HL-60/S4 treated with phorbol 12-myristate 13-acetate at 8.2 ng/mL for 4 days and 3 days (cell line): ENCODE measurements around the gene MACROD1.
"Not testable (repeated sequence)": the region's sequence is repeated elsewhere in the genome, so short reads cannot be mapped to it uniquely, and the experiment has no call there.

ENCODE experiments used
- in situ Hi-C: fragments of 300-500 bp; cut with MboI; formaldehyde crosslinking; loops from 2 replicates; pipeline ENCODE4 v1.15.0; 2022; ENCODE audit warnings: low sequenced_read_pairs

MACROD1 gene

DNA sequence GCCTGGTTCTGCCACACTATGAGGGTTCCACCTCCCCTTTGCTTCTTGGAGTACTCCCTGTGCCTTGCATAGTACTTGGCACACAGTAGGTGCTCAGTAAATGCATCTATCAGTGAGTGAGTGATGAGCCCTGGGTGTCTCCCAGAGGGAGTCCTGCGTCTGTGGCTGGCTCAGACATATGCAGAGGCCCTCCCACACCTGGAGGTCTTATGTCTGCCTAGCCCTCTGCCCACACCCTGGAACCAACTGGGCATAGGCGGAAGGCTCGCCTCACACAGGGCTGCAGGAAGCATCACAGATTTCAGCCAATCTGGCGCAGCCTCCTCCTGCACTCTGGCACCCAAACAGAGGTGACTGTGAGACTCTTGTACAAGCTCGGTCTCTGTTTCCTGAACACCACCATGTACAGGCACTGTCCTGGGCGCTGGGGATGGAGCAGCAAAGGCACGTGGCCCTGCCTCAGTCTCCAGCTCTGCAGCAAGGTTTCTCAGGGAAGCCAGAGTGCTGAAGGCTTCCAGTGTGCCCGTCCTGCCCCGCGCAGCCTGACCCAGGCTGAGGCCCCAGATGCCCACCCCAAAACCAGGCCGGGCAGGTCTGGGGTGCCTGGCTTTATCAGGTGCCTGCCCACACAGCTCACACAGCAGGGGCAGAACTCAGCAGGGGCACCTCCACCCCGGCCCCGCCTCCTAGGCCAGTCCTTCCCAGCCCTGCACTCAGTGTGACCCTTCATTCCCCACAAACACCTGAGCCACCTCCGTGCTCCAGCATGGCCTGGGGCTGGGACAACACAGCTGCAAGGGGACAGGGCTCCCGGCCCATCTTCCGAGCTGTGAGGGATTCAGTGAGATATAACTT is 103.5 kb downstream of the MACROD1 start:
- in situ Hi-C loops, result no loop called here

DNA sequence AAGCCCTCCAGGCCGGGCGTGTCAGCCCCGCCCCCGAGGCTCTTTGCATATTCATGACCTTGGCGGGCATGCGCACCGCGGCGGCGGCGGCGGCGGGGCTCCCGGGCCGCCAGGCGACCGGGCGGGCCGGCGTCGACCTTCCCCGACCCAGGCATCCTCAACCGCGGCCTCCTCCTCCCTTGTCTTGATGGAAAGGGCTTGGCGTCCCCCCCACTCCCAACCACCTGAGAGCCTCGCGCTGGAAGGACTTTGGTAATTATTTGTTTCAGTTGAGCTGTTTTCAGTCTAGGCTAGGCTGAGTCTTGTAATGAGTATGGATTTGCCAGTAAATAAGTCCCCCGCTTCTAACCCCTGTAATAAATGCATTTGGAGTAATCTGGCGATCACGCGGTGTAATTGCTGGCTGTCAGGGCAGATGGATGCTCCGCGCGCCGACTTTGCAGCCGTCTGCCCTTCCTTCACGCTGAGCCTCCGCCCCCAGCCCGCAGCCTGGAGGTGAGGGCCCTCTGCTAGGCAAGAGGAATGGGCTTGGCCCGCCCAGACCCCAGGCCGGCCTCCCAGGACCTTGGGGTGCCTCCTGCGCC is 105.0 kb downstream of the MACROD1 start:
- in situ Hi-C loops, result no loop called here

DNA sequence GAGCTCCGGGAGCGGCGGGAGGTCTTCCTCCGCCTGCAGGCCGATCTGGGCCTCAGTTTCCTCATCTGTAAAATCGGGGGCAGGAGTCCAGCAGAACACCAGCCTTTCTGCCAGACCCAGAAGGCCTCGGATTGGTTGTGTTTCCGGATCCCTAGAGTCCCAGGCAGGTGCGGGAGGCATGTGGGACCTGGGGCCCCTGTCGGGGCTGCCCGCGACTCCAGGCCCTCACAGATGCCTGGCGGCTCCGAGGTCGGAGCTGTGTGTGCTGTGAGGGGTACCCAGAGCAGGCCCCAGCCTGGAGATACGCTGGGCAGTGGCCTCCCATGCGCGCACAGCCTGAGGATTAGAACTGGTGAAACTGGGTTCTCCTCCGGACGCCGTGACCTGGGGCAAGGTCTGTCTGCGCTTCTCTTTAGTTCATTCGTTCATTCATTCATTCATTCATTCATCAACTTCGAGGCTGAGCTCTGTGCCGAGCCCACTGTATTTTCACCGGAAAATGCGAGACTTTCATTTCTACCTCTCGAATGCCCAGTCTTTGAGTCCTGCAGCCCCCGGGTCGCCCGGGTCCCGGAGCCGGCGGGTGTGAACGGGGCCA is 105.6 kb downstream of the MACROD1 start:
- in situ Hi-C loops, result no loop called here

DNA sequence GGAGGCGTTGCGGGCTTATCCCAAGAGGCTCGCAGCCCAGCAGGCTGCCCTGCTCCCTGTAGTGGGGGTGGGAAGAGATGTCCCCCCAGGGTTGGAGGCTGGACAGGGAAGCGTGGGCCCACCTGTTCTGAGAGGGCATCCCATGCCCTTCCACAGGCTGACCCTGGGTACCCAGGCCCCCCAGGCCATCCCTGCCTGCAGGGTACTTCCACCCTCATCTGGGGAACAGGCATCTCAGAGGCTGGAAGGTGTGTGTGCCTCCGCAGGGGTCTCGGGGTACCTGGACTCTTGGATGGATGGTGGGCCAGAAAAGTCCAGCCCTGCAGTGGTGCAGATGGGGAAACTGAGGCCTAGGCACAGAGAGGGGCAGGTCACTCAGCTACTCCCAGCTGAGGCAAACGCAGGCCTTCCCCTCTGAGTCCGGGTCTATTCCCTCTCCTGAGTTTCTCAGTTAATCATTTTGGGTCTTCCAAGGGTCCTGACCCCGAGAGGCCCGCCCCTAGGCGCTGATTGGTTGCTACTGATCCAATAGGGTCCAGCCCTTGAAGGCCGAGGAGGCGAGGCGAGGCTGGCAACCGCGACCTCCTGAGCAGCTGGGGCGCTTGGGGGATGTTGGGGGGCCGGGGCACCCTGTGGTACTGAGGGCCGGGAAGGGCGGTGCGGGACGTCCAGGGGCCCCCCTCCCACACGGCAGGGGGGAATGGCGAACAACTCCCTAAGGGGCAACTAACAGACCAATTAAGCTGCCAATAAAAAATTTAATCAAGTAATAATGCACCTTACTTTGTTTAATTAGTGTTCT is 106.4 kb downstream of the MACROD1 start:
- in situ Hi-C loops, result no loop called here

DNA sequence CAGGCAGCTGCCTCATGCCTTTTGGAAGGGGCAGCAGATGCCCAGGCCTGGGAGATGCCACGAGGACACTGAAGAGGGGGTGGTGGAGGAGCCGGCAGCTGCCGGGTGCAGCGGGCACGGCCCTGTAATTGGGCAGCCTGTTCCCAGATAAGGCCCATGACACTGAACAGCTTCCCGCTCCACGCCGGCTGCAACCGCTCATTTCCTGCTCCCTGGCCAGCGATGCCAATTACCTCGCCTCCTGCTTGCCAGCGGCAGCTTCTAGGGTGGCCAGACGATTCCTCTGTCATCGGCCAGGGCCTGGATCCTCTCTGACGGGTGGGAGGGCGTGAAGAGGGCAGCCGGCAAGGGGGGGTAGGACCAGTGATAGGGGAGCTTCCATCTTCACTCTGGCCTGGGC is 107.4 kb downstream of the MACROD1 start:
- in situ Hi-C loops, result no loop called here

DNA sequence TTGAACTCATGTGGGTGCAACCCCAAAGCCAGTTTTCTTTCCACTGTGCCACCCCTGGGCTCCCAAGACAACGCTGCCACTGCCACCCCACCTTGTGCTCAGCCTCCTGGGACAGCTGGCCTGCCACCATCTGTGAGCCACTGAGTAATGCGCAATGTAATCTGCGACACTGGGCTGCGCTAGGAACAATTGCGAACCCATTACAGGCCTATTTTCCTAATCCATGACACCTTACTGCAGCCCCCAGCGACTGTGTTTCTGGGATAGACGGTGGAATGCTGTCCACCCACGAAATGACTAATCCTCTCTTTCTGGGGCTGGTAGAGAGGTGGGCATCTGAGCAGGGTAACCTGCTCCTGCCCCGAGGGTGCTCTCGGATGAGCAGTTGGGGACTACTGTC is 108.0 kb downstream of the MACROD1 start:
- in situ Hi-C loops, result no loop called here

DNA sequence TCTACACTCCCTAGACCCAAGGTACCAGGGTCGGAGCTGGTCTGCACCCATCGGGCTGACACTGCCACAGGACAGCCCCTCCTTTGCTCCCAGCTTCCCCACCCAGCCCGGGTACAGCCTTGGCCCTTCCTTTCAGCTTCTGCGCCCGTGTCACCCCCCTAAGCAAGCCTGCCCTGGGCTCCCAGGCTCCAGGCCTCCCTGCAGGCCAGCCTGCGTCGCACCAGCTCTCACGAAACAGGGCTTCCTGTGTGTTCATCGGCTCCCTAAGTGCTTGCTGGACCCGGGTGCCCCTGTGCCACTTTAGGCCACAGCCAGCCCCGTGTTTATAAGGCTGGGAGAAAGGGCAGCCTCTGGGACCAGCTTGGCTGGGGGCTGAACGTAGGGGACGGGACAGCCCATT is 109.1 kb downstream of the MACROD1 start:
- in situ Hi-C loops, result no loop called here

DNA sequence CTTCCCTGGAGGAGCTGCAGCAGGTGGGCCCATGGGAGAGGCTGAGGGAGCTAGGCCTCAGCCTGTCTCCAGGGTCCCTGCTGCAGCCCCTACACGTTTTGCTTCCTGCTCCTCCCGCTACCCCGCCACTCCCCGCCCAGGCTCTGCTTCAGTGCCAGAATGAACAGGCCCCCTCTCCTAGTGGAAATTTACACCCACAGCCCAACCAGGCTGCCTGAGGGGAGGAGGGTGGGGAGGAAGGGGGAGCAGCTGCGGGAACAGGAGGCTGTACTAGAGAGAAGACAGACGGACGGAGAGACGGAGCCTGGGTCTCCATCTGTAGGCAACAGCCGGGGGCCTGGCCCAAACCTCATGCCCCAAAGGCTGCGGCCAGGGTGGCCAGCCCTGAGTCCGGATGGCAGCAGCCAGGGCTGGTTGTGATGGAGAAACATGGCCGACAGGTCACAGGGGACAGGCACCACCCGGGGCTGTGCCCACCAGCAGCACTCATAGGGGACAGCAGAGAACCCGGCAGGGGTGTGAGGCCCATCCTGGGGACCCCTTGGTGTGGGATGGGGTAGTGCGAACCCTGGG is 109.6 kb downstream of the MACROD1 start:
- in situ Hi-C loops, result no loop called here

DNA sequence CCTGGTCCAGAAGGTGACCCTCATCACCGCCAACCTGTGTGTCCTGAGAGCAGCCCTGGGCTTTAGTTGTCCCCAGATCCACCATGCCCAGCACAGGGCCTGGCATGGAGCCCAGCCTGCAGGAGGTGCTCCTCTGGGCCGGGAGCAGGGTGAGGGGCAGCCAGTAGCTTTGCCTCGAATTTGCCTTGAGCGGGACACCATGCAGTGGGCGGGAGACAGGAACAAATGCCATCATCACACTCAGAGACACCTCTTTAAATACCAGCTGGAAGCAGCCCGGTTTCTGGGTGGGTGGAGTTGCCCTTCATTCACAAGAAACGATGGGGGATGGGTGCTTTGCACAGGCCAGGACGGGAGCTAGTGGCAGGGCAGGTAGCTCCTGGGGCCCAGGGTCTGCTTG is 110.8 kb downstream of the MACROD1 start:
- in situ Hi-C loops, result no loop called here

DNA sequence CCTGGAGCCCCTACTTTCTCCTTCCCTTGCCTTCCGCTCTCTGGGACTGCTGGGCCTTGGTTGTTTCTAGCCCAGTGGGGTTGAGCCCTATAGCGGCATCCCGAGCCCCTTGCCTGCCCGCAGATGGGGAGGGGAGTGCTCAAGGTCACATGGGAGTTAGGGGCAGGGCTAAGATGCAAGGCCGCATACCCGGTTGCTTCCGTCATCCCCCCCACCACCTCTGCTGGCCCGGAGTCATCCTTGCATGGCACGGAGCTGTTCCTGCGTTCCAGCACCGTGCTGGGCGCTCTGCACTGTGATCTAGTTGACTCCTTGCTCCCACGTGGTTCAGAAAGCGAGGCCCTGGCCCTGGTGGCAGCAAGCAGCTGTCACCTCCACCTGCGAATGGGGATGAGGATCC is 112.2 kb downstream of the MACROD1 start:
- in situ Hi-C loops, result no loop called here

DNA sequence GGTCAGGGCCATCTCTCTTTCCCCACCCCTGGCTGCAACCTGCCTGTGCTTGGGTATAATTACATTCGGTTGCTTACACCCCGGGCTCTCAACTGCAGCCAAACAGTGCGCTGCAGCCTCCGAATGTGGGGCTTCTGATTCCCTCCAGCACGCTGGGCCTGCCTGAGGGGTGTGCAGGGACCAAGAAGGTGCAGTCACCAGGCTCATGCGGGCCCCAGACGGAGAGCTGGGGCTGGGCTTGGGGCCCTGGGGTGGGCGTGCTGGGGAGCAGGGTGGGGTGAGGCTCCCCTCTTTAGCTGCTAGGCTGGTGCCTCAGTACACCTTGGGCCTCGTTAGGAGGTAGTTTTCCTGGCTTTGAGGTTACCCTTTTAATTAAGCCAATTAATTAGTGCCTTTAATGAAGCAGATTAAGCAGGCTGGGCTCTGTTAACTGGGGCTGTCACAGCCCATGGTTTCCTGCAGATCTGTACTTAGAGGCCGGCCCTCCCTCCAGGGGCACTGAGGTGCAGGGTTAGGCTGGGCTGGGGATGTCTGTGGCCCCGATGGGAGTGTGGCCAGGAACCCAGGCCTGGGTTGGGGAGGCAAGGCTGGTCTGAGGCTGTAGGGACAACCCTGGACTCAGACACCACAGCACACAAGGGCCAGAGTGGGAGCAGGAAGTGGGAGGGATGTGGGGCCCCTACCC is 112.8 kb downstream of the MACROD1 start:
- in situ Hi-C loops, result no loop called here

DNA sequence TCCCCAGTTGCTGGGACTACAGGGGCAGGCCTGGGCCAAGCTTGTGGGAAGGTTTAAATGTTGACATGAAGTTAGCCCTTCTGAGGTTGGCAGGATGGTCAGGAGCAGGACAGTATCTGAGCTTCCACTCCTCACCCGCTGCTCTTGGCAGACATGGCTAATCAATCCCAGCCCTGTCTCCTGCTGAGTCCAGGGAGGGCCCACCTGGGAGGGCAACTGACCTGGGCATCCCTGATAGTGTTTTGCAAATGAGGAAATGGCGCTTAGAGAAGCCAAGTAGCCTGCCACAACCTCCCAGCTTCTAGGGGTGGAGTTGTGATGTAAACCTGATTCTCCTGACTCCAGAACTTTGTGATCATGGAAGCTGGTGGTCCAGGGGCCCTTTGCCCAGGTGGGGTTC is 113.5 kb downstream of the MACROD1 start:
- in situ Hi-C loops, result no loop called here

DNA sequence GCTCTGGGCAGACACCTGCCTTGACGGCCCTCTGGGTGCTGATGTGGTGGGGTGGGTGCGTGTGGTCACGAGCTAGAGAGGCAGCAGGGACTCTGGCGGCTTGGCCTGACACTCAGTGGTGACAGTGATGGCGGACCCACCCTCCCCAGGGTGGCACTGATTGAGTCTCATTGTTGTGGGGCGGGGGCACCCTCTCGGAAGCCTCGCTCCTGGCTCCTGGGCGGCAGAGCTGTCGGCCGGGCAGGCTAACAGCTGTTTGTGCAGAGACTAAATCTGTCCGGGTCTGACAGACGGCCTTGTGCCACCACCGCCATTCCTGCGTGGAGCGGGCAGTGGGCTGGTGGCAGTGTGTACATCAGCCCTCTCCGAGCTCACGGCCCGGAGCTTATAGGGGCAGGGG is 114.6 kb downstream of the MACROD1 start:
- in situ Hi-C loops, result no loop called here

DNA sequence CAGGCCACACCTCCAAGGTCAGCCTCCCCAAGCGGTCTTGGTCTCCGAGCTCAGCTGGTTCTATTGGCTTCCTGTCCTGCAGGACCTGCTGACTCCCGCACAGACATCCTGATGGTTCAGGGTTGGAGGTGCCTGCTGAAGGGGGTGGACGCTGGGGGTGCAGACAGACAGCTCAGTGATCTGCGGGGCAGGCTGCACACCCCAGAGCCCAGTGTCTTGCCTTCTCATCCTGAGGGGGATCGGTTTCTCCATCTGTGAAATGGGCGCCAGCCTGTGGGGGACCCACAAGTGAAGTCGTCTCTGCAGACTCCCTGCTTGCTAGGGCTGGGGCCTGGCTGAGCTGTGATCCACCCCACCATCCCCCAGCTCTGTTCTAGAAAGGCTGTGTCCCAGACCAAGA is 116.4 kb downstream of the MACROD1 start:
- in situ Hi-C loops, result no loop called here

DNA sequence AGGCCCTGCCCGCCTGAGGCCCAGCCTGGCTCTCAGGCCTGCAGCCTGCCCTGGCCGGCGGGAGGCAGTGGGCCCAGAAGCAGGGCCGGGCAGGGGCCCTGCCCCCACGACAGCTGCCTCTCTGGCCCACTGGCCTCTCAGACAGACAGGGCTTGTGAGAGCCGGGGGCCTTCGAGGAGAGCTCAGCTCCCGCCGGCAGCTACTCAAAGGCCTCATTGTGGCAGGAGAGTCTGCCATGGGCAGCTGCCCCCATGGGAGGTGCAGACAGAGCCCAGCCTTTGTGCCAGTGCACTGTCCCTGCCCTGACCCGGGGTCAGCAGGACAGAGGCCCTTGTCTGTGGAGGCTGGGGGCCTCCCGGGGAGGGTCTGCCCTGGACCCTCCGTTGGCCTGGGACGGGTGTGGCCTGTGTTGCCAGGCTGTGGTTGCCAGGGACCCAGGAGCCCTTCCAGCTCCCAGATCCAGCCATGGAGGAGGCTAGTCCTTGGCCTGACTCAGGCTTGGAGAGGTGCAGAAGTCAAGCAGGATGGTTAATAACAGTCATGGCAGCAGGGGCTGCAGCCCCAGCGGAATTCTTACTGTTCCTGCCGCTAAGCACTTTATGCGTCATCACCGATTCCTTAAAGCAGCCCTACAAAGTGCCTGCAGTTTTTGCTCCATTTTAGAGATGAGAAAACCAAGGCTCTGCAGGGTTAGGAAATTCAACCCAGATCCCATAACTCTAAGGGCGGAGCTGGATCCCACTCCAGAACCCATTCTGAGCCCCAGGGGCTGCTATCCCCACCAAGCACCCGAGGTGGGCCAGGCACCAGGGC is 117.7 kb downstream of the MACROD1 start:
- in situ Hi-C loops, result no loop called here

DNA sequence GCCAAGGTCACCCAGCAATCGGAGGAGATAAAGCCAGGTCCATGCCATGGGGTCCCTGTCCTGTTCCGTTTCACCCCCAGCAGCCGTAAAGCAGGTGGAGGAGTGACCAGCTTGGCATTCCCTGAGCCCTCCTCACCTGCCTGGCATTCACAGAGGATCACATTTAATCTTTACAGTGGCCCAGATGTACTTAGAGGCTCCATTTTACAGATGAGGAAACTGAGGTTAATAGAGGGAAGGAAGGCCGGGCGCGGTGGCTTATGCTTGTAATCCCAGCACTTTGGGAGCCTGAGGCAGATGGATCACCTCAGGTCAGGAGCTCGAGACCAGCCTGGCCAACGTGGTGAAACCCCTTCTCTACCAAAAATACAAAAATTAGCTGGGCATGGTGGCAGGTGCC is 118.5 kb downstream of the MACROD1 start:
- in situ Hi-C loops, result not testable (repeated sequence)

DNA sequence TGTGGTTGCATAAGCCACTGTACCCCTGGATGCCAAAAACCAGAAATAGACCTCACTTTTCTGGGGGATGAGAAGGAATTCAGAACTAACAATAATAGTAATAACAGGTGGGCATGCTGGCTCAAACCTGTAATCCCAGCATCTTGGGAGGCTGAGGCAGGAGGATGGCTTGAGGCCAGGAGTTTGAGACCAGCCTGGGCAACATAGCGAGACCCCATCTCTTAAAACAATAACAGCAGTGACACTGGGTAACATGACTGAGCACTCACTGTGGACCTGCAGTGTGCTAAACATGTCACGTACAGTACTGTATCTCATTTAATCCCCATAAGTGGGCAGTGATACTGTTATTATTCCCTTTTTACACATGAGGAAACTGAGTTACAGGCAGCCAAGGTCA is 120.2 kb downstream of the MACROD1 start:
- in situ Hi-C loops, result no loop called here

DNA sequence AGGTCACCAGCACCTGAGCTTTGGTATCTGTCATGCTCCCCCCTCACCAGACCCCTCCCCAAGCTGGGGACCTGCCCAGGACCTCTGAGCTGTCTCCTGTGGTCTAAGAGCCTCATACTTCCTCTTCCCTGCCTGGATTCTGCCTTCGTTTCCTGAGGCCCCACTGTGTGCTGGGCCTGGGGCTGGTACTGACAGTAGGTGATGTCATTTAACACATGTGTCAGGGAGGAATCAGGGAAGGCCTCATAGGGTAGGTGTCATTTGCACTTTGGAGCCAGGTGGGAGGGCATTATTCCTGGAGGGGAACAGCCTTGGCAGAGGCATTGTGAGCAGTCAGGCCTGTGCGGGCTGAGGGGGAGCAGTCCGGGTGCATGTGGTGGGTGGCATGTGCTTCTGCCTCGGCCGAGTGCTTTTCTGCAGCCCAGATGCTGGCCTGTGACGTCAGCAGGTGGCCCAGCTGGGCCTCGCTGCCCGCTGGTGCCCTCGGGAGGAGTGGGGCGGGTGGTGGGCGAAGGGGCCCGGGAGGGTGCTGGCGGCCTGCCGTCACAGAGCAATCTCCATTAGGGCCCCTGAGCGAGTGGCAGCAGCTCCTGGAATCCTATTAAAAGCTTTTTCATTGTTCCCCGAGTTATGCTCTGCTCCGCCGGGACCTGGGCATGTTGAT is 121.1 kb downstream of the MACROD1 start:
- in situ Hi-C loops, result no loop called here

DNA sequence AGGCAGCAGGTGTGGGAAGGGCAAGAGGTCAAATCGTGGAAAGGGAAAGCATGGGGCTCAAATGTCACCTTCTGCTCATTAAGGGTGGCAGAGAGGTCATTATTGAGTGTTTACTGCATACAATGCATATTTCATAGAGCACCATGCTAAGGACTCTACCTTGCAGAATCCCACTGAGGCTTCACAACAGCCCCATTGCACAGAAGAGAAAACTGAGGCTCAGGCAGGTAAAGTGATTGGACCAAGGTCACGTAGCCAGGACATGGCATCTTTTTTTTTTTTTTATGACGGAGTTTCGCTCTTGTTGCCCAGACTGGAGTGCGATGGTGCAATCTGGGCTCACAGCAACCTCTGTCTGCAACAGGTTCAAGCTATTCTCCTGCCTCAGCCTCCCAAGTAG is 122.4 kb downstream of the MACROD1 start:
- in situ Hi-C loops, result no loop called here
